Measurements from ENCODE around the gene EDIL3.
A peak's percentile ranks its signal among the peaks of the same experiment; 100 is the strongest.

The EDIL3 gene

GRCh38 chr5:83957188-83957587 is 427.5 kb downstream of the EDIL3 start:
- no peak for DNase-seq (ENCODE audit: low read depth)

GRCh38 chr5:83956386-83956785 is 428.3 kb downstream of the EDIL3 start:
- DNase-seq (ENCODE audit: low read depth): no peak

DNA sequence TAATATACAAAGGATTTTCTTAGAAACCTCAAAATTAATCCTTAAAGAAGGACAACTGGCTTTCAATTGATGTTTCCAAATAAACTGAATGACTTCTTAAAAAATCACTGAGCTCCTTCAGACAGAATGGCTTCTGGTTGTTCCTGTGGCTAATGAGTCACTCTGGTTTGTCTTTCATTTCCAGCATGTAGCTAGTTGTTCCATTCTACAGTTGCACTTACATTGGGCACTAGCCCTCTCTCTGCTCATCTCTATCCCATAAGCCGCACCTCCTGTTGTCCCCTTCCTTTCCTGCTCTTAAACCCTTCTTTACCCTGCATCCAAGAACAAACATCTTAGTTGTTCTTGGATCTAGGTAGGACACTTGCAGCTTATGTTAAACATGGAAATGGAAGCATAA is 428.8 kb downstream of the EDIL3 start:
- DNase-seq (ENCODE audit: low read depth): no peak

DNA sequence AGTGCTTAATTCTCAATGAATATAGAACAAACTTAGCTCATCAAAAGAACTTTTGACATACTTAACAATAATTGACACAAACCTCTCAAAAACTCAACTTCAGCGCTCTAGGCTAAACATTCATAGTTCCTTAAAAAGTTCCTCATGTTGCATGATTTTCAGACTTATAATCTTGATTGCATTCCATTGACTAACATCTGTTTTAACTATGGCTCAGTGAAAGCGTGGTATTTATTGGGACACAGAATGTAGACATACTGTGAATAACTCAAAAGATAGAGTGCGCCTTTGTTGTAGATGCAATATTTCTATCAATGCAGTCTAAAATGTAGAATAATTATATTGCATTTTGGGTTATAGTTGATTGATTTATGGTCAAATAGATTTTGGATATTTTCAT is 436.9 kb downstream of the EDIL3 start:
- no peak for DNase-seq (ENCODE audit: low read depth)

DNA sequence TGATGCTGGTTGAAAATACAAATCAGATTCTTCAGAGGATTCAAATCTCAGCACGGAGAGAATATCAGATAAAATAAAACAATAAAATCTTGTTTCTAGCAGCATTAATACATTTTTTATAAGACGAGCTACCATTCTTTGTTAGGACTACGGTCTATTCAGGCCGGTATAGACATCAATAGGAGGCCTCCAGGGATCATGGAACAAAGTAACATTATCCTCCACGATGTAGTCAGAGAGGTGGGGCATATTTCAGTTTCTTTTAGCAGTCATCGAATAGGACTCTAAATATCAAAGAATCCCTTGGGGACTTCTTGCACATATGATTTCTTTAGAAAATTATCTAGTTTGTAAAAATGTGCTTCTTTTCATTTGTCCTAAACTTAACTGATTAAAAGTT is 438.2 kb downstream of the EDIL3 start:
- no peak for DNase-seq (ENCODE audit: low read depth)

DNA sequence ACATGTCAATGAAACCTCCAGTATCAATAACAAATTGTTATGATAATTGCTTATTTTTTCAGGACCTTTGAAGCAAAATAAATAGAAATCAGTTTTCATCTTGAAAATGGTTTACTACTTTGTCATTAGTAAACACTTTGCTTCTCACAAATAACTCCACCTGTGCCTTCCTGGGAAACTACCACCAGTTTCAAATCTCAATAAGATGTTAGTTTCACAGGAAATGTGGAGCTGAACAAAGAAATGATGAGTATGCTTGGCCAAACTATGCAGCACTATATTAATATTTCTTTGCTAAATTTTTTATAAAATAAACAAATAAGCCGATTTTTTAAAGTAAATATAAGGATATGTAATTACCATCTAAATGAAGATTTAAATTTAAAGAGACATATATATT is 442.5 kb downstream of the EDIL3 start:
- no peak for DNase-seq (ENCODE audit: low read depth)

GRCh38 chr5:83937837-83938236 is 446.8 kb downstream of the EDIL3 start:
- DNase-seq (ENCODE audit: low read depth): no peak

- no peak for DNase-seq (ENCODE audit: low read depth)
These were observed 452.7 kb downstream of the EDIL3 start for GRCh38 chr5:83931969-83932368.

DNA sequence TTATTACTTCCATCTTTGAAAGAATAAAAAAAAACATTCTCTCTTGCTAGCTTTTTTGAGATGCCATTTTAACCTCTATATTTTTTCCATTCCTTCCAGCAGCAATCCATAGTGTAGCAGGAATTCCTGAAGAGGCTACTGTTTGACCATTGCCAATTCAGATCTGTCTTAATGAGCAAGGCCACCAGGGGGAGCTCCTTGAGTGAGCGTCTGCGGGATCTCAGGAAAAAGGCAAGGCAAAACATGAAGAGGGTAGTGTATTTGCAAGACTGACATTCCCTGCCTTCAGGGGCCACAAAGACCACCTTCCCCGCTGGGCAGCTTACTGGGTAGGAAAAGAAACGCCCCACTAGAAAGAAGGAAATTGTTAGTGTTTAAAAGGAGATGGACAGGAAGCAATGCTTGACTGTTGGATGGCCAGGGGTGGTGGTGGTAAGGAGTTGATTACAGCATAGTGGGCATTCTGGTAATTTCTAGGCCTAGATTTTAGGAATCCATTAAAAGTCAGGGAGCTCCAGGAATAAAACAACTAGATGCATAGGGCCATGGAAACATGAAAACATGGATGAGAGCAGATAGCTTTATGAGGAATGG is 457.4 kb downstream of the EDIL3 start:
- DNase-seq (ENCODE audit: low read depth): peak; percentile 17

DNA sequence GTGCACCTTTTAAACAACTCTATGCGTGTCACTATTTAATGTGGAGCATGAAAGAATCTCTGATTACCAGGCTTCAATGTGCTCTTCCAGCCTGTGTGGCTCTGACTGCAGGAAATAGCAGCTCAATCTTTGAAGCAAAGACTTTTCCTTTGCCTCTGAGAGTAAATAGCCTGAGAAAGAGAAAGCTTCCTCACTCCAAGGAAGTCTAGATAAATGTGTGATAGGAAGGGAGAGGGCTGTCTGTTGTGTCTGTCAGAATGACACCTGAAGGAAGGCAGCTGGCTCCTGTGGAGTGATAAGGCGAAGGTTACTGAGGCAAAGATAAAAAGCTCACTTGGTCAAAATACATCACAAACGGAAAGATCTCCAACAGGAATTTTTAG is 458.7 kb downstream of the EDIL3 start:
- no peak for DNase-seq (ENCODE audit: low read depth)

DNA sequence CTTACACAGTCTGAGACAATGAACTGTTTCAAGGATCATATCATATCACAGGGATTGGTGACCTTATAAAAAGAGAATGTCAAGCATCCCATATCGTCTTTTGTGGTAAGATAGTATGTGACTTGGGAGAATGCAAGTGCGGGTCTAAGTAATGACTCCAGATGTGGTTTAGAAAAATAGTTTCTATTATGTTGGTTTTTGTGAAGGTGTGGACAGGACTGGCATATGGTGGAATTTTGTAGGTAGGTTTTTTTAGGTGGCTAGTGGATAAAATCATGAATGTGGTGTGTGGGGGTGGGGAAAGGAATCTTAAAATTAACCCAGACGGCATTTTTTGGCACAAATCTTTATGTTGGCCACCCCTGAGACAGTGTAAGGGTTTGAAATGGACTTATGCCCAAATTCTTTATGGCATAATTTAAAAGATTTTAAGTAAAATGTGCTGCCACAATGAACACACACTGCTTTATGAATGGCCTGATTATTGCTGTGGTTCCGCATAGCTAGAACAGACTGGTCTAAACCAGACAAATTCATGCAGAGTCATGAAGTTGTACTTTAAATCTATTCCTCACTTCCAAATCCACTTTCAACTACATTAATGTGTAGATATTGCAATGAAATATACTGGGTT is 459.2 kb downstream of the EDIL3 start:
- DNase-seq (ENCODE audit: low read depth): no peak

- no peak for DNase-seq (ENCODE audit: low read depth)
These were observed 459.8 kb downstream of the EDIL3 start for GRCh38 chr5:83924891-83925290.

DNA sequence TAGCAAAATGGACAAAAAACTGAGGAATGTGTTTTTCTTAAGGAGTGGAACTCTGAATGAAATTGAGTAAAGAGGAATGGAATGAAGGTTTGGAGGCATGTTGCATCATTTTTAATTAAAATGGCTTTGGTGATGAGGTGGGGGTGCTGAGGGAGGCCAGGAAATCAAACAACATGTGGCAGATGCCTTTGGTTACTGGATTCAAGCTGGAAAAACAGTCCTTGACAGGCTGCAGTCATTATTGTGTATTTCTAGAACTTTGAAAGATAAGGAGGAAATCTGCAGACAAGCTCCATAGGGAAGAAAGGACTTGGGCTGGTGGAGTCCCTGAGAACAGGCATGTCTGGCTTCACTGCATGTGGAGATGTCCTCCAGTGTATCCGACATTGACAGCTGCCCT is 460.5 kb downstream of the EDIL3 start:
- peak; percentile 24 for DNase-seq (ENCODE audit: low read depth)

DNA sequence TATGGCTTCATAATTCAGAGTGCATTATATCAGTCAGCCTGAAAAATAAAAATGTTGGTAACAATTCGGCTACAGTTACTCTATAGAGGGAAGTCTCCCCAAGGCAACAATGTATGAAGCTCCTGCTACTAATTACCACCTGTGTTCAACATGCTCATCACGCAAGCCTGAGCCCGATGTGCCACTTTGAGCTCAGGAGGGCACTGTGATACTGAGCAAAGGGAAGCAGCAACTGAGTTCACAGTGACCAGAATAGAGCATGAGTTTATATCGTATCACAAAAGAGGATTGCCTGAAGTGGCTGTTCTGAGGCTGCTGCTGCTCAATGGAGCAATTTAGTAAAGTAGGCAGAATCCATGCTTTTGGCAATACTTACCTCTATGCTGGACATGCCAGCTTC is 462.0 kb downstream of the EDIL3 start:
- no peak for DNase-seq (ENCODE audit: low read depth)

DNA sequence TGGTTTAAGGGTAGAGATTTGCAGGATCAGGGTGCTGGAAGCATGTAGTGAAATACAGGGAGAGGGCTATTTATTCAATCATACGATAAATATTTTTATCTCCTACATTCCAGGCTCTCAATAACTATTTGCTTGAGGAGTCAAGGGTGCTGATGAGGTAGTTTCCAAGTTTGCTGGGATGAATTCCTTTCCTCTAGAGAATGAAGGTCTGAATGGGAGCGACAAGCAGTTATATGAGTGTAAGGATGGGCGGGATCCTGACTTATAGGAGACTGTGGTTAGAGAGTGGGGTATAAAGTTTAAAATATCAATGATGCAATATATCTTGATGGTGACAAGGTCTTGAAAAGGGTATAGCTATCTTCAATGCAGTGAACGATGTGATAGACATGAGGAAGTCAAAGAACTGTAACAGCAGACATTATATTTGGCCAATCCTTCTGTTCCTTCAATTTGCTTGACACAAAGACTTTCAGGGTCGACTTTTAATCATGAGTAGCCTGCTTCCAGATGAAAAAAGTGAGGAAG is 462.9 kb downstream of the EDIL3 start:
- no peak for DNase-seq (ENCODE audit: low read depth)

GRCh38 chr5:83919071-83920041 is 465.3 kb downstream of the EDIL3 start:
- no peak for DNase-seq (ENCODE audit: low read depth)

DNA sequence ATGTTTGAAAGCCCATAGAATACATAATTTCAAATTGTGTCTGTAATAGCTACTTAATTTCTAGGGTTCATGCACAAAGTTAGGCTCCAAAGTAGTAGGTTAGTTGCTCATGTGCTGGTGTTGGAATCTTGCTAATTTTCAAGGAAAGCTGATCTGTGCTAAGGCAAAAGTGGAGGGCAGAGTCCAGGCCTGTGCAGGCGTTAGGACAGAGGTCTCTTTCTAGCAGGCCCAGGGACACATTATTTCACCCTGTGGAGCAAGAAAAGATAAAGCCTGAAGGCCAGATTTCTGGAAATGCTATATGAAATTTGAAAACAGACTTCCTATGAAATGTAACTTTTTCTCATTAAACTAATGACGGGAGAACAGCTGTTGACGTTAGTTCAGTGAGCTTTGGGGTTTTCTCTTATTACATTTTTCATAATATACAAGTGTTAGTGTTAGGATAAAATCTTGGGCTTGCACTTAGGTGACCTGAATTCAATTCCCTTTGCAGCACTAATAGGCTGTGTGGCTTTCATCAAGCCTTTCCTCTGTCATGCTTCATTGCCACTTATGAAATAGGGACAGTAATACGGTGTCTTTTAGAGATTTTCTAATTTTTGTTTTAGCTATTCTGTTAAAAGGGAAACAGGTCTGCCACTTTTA is 467.3 kb downstream of the EDIL3 start:
- no peak for DNase-seq (ENCODE audit: low read depth)

GRCh38 chr5:83914662-83915418 is 469.8 kb downstream of the EDIL3 start:
- DNase-seq (ENCODE audit: low read depth): no peak

DNA sequence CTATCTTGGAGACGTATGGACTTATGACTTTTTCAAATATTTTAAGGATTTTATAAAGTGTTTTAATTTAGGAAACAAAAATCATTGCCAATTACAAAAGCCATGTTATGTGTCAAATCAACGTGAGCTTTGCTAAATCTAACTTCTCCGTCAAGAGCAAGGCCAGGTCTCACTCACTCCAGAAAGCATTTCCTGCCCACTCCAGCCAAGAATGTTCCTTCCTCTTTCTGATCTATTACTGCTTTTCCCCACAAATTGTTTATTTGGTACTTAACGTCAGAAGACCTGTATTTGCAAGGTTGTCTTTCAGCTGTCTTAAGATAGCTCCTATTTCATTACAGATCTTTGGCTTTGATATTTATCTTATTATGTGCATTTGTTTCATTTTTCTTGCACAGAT is 470.5 kb downstream of the EDIL3 start:
- no peak for DNase-seq (ENCODE audit: low read depth)

DNA sequence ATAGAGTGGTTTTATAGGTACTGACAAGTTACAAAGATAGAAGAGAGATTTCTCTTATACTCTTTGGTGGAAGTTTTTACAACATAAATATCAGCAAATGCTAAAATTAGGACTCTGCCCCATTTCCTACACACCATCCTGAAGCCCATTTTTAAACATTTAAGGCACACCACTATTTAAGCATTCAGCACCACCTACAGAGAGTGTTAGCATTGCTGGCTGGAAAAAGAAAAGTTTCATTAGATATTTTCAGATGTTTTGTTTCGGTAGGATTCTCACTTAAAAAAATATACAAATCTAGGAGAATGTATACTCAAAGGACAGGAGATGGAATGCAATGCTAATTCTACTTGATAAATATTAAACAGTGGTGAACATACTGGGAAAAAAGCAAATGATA is 471.1 kb downstream of the EDIL3 start:
- DNase-seq (ENCODE audit: low read depth): no peak

DNA sequence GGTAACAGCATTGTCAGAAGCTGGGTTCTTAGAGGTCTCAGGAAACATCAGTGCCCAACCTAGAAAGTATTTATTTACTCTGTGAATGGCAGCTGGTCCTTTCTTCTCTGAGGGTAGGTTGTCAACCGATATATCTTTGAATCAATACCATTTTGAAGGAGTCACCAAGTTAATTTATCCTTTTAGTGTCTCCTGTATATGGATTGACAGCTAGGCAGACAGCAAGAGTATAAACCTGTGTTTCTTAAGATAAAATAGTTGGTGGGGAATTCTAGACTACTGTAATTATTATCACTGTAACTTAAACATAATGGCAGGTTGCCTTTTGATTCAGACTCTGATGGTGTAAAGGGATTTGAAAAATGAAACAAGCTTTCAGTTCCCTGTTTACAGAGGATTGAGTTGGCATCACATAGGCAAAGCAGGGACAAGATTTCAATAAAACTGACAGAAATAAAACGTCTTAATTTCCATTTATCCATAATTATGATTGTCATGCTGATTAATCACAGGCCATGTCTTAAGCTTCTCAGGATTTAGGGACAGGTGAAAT is 473.2 kb downstream of the EDIL3 start:
- DNase-seq (ENCODE audit: low read depth): no peak

Data from GM04504 (cell line).